HL-60 (cell line): ENCODE measurements around the gene DNAH5.

Source experiments
- DNase-seq, 2 experiments: peaks; one replicate each; pipeline ENCODE4 v3.0.0-alpha.2; 2010 to 2020; ENCODE audit warnings: low read depth in 1 of 2, low spot score in 1 of 2
- H3K27ac ChIP-seq: fragments of 250-450 bp; sonication (Bioruptor Pico); replicated peaks from 2 replicates; pipeline ENCODE4 v1.5.1; 2020; ENCODE audit warnings: mild to moderate bottlenecking, moderate library complexity
- H3K27me3 ChIP-seq: fragments of 250-450 bp; sonication (Bioruptor Pico); 2 replicates; pipeline ENCODE4 v1.5.1; 2021; ENCODE audit warnings: mild to moderate bottlenecking, moderate library complexity; ENCODE audit not compliant: insufficient read depth, poor library complexity, severe bottlenecking
- H3K4me3 ChIP-seq: replicated peaks from 2 replicates; pipeline ENCODE4 v1.5.1; 2011; ENCODE audit warnings: mild to moderate bottlenecking, control low read depth, low read length; ENCODE audit not compliant: insufficient read depth
- GABPA ChIP-seq: IDR thresholded peaks from 2 replicates; pipeline ENCODE4 v1.6.1; 2012; ENCODE audit warnings: low read depth
- POLR2AphosphoS5 ChIP-seq: IDR thresholded peaks from 2 replicates; pipeline ENCODE4 v1.6.1; 2012; ENCODE audit warnings: low read depth
- SPI1 ChIP-seq: IDR thresholded peaks from 2 replicates; pipeline ENCODE4 v1.6.1; 2012; ENCODE audit warnings: low read depth, mild to moderate bottlenecking, borderline replicate concordance
- TF ChIP-seq, protein P1 (sequence below): IDR thresholded peaks from 2 replicates; pipeline ENCODE4 v1.6.1; 2012; ENCODE audit warnings: low read depth; ENCODE audit not compliant: insufficient replicate concordance
- TF ChIP-seq, protein P2 (sequence below): IDR thresholded peaks from one replicate; pipeline ENCODE4 v1.5.1; 2011; ENCODE audit warnings: low read length, control low read depth, inconsistent platforms; ENCODE audit not compliant: insufficient read depth

The DNAH5 gene

DNA sequence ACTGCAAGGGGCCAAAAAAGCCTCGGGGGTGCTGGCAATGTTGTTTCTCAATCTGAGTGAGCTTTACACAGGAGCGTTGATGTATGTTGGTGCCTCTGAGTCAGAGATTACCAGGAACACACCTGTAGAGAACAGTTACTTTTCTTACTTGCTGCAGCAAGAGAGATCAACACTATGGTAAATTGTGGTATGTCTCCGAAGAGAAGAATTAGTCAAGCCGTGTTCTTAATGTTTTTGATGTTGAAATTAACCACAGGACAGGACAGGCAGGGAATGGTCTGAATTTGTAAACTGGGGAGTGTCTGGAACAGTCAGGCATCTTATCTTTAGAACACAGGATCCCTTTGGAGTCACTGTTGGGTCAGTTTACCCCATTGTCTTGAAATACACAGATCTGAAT is 285.7 kb downstream of the DNAH5 start:
- no peak overlapping the region for H3K4me3 ChIP-seq
- no peak overlapping the region for H3K27ac ChIP-seq
- no peaks in the 10 kb centered on the region for H3K27me3 ChIP-seq
- TF ChIP-seq, protein P1, sequence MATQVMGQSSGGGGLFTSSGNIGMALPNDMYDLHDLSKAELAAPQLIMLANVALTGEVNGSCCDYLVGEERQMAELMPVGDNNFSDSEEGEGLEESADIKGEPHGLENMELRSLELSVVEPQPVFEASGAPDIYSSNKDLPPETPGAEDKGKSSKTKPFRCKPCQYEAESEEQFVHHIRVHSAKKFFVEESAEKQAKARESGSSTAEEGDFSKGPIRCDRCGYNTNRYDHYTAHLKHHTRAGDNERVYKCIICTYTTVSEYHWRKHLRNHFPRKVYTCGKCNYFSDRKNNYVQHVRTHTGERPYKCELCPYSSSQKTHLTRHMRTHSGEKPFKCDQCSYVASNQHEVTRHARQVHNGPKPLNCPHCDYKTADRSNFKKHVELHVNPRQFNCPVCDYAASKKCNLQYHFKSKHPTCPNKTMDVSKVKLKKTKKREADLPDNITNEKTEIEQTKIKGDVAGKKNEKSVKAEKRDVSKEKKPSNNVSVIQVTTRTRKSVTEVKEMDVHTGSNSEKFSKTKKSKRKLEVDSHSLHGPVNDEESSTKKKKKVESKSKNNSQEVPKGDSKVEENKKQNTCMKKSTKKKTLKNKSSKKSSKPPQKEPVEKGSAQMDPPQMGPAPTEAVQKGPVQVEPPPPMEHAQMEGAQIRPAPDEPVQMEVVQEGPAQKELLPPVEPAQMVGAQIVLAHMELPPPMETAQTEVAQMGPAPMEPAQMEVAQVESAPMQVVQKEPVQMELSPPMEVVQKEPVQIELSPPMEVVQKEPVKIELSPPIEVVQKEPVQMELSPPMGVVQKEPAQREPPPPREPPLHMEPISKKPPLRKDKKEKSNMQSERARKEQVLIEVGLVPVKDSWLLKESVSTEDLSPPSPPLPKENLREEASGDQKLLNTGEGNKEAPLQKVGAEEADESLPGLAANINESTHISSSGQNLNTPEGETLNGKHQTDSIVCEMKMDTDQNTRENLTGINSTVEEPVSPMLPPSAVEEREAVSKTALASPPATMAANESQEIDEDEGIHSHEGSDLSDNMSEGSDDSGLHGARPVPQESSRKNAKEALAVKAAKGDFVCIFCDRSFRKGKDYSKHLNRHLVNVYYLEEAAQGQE = no peak
- TF ChIP-seq POLR2AphosphoS5 = no peak
- no peak for TF ChIP-seq SPI1
- TF ChIP-seq, protein P2, sequence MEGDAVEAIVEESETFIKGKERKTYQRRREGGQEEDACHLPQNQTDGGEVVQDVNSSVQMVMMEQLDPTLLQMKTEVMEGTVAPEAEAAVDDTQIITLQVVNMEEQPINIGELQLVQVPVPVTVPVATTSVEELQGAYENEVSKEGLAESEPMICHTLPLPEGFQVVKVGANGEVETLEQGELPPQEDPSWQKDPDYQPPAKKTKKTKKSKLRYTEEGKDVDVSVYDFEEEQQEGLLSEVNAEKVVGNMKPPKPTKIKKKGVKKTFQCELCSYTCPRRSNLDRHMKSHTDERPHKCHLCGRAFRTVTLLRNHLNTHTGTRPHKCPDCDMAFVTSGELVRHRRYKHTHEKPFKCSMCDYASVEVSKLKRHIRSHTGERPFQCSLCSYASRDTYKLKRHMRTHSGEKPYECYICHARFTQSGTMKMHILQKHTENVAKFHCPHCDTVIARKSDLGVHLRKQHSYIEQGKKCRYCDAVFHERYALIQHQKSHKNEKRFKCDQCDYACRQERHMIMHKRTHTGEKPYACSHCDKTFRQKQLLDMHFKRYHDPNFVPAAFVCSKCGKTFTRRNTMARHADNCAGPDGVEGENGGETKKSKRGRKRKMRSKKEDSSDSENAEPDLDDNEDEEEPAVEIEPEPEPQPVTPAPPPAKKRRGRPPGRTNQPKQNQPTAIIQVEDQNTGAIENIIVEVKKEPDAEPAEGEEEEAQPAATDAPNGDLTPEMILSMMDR = no peak
- TF ChIP-seq GABPA = no peak
- DNase-seq = no peak

DNA sequence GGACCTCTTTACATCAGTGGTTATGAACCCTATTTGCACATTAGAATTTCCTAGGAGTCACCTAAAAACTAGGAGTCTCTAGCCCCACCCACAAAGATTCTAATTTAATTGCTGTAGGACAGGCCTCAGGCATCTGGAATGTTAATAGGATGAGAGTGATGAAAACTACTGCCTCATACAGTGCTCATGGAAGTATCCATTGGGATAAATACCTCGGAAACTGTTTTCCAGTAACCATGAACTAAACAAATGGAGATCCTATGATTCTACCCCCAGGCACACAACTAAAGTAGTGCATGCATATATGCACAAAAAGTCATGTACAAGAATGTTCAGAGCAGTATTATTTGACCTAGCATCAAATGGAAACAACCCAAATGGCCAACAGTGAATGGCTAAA is 286.3 kb downstream of the DNAH5 start:
- no peaks in the 10 kb centered on the region for H3K27me3 ChIP-seq
- no peak overlapping the region for H3K4me3 ChIP-seq
- no peak for TF ChIP-seq POLR2AphosphoS5
- TF ChIP-seq GABPA = no peak
- TF ChIP-seq, protein P1 = no peak
- TF ChIP-seq SPI1 = no peak
- TF ChIP-seq, protein P2 = no peak
- no peak for DNase-seq
- no peak overlapping the region for H3K27ac ChIP-seq

DNA sequence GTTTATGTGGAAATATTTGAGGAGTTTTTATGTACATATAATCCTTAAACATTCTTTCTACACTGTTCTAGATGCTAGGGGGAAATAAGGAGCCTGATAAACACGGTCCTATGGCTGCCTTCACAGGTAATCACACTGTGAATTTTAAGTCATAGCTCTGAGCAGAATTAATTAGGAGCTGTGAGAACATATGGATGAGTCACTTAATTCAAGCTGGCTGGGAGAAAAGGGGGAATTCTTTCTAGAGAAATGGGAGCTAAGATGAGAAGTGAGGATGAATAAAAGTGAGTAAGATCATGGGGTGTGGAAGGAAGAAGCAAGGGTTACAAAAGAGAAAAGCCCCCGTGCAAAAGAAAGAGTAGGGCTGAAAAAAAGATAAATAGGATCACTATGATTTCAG is 290.8 kb downstream of the DNAH5 start:
- TF ChIP-seq GABPA (no peak), SPI1 (no peak), POLR2AphosphoS5 (no peak)
- TF ChIP-seq, protein P2 = no peak
- TF ChIP-seq, protein P1 = no peak
- no peak for DNase-seq
- H3K27me3 ChIP-seq = no peaks in the 10 kb centered on the region
- no peak overlapping the region for H3K4me3 ChIP-seq
- no peak overlapping the region for H3K27ac ChIP-seq
